Measurements from ENCODE around the gene SCPEP1.

SCPEP1 gene

DNA sequence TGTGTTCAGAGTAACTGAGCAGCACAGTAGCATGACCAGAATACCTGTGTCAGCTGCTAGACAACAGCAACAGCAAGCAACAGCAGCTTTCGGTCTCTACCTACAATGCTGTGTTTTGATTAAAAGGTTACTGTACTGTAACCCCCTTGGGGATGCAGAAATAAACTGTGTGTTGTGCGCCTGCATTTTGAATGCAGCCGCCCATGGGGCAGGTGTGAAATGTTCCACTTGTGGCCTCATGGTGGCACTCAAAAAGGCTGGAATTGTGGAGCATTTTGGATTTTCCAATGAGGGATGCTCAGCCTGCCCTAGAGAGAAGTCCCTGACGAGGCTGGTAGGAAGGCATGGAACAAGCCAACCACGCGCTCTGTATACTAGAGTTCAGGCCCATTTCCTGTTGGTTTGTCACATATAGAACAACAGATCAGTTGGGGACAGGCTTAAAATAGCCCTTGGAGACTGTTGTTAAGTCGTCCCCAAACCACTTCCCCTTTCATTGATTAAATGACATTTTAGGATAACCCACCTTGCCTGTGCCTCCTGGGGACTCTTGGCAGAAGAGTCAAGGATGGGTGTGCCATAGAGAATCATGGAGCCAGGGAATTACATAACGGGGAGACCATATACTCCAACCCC, 27.1 kb downstream of the SCPEP1 start:
- DNase-seq = no peak

- DNase-seq = no peak
Observed at GRCh38 chr17:57006040-57006439, 28.1 kb downstream of the SCPEP1 start.

- DNase-seq = no peak
Observed at GRCh38 chr17:57008958-57009357, 31.0 kb downstream of the SCPEP1 start.

DNA sequence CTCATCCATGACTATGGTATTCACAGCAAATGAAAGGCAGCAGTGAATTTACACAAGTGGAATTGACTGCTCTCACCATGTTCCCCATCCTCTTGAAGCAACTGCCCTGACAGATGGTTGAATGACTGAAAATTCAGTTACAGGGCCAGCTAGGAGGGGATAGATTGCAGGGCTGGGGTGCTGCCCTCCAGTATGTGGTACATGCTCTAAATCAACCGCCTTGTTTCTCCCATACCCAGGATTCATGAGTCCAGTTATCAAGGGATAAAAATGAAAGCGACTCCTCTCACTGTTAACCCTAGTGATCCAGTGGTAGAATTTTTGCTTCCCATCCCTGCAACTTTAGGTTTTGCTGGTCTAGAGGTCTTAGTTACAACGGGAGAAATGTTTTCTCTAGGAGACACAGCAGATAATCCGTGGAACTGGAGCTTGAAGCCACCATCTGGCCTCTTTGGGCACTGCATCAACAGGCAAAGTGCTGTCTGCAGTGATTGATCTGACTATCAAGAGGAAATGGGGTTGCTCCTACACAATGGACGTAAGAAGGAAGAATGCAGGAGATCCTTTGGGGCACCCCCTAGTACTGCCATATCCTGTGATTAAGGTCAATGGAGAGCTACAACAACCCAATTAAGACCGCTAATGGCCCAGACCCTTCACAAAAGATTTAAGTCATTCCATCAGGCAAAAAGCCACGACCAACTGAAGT, 32.0 kb downstream of the SCPEP1 start:
- peak; percentile 1 to 21 for DNase-seq

- DNase-seq = no peak
Observed at GRCh38 chr17:57010487-57010886, 32.6 kb downstream of the SCPEP1 start.

- DNase-seq = no peak
Observed at GRCh38 chr17:57011491-57012015, 33.6 kb downstream of the SCPEP1 start.

DNA sequence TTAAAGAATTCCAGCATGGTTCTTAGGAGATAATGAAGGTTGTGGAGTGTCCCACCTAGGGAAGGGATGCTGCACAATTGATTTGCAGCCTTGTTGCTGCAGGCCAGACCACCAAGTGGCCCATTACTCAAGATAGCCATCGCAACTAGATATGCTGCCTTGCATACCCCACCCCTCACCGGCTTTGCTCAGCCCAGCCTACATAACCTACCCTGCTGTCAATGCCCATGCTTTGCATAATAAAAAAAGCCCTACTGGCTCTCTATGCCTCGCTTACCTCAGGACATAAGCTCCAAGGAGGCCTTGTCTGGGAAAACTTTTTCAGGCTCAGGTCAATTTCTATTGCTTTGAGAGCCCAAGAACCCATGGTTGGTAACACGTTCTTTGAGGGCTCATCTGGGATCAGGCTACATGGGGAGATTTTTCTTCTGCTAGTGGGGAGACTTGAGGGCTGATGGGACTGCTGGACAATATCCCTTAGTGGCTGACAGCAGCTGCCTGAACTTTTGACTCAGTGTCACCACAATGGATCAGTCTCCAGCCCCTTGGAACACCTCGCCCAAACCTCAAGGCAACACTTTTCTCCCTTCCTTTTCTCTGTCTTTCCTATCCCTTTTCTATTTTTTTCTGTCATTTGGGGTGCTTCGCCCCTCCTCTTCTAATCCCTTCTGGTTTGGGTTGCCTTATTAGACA, 38.3 kb downstream of the SCPEP1 start:
- DNase-seq = no peak

DNA sequence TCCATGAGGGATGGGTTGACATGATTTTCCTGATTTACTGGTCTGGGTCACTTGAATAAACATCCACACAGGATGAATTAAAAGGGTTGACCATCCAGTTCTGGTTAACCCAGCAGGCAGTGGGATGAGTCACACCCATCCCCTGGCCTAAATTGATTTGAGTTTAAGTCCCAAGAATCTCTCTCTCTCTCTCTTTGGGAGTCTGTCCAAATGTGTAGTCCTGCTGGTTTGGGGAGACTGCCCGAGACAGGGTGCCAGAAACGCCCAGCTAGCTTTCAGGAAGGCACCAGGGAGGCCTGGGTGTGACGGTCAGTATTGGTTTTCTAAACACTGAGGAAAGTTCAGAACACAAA, 38.8 kb downstream of the SCPEP1 start:
- DNase-seq = no peak

GRCh38 chr17:57017625-57018024, 39.7 kb downstream of the SCPEP1 start:
- DNase-seq = no peak

DNA sequence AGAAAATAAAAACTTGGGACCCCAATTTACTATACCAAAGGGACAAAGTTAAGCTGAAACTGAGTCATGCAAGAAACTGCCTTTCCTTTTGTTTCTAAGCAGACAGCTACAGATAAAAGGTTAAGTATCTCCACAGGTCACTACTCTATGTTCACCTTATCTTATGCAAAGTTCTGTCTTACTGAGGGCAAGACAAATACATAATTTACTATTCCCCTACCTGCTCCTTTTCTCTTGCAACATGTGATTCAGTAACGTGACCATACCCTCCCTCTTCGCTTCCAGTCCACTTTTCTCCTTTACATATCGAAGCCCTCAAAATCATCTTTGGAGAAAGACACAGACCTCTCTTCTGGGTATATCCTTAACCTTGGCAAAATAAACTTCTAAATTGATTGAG, 42.3 kb downstream of the SCPEP1 start:
- DNase-seq = no peak

- DNase-seq = no peak
Observed at GRCh38 chr17:57021226-57021940, 43.5 kb downstream of the SCPEP1 start.

DNA sequence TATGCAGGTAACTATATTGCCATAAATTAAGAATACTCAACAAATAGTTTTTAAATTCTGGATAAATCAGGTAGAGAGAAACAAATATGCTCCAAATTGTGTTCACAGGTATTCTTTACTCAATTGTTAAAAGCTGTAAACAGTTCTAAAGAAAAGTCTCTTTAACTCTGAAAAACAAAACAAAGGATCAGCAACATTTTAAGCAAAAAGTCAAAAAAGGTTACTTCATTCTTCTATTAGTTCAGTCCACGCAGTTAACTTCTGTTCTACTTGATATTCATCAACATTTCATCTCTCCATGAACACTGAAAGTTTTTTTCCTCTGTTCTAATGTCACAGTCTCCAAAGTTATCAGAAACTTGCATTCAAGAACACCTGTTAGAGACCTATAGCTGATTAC, 47.9 kb downstream of the SCPEP1 start:
- no peak for DNase-seq

DNA sequence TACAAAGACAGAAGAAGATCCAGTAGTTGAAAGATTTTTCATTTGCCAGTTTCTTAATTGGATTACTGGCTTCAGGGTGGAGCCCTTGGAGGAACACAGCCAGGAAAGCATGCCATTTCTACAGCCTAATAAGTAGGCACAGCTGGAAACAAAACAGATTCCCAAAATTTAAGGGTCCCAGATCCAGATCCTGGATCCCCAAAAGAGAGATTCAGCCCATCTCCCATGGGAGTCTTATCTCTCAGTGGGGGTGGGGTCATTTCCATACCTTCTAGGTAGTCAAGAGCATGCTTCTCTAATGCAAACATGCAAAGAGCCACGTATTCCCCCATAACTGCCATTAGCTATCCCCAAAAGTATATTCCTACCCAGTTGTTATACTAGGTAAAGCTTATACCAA, 49.9 kb downstream of the SCPEP1 start:
- DNase-seq = no peak

DNA sequence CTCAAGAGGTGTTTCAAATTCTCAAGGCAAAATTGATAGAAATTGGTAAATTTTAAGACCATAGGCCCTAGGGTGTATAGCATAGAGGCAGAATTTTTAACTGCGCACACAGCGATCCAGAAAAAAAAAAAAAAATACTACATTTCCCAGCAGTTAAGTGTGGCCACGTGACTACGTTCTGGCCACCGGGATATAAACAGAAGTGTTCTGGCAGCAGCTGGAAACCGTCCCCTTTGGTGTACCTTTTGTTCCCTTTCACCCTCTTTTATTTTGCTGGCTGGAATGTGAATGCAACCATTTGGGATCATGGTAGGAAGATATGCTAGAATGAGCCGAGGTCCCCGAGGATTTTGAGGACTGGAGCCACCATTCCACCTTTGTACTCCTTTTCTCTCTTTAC, 54.4 kb downstream of the SCPEP1 start:
- DNase-seq = no peak

DNA sequence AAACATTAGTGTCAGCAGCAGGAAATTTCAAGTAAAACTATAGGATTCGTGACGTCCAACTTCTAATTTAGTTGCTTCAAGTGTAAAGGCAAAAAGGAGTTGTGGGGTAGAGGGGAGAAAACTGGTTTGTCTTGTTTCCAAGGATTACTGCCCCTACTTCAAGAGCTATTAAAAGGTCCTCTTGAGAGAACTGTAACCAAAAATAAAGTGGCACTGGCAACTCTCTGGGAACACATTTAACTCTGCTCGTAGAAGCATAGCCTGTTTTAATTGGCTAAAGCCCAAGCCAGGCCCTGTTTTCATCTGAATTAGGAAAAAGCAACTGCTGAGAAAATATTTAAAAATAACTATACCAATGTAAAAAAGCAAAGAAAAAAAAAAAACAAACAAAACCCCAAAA, 55.4 kb downstream of the SCPEP1 start:
- no peak for DNase-seq

DNA sequence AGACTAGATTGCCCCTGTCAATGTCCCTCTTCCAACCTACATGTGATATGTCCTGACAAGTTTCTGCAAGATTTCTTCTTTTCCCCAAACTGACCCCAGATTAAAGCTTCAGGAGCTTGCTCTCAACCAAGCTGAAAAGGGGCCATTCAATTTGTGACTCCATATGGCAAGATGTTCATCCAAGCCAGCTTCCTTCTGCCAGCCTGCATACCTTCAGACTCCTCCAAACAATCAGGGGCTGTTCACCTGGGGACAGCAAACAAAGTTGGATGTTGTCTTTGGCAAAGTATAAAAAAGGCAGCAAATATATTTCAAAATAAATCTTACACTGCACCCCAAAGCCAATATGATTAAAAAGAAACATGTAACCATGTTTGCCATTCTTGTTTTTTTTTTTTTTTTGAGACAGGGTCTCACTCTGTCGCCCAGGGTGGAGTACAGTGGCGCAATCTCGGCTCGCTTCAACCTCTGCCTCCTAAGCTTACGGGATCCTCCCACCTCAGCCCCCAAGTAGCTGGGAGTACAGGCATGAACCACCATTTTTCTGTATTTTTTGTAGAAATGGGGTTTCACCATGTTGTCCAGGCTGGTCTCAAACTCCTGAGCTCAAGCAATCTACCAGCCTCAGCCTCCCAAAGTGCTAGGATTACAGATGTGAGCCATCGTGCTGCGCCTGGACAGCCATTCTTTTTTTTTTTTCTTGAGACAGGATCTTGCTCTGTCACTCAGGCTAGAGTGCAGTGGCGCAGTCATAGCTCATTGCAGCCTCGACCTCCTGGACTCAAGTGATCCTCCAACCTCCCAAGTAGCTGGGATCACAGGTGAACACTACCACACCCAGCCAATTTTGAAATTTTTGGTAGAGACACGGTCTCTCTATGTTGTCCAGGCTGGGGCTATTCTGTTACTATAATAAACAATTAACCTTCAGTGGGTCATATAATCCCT, 57.1 kb downstream of the SCPEP1 start:
- DNase-seq = no peak

DNA sequence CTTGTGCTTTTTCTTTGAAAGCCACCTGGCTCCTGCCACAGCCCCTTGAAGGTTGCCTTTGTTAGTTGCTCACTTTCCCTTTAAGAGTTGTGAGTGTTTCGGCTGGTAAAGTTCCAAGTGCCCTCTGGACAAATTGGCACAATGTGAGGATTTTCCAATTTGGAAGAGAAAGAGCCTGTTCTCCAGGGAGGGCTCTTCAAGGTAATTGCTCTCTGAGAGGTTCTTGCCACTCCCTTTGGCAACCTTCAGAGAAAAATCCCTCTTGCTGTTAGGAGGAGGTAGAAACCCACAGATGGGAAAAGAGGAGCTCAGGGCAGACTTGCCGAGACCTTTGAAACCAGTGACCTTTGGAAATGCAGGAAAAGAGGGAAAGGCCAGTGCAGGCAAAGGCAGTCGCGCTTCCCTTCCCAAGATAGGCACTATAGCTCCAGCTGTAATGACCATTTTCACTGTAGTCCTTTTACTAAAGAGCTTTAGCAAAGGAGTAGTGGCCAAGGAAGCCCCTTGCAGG, 58.1 kb downstream of the SCPEP1 start:
- DNase-seq = no peak

DNA sequence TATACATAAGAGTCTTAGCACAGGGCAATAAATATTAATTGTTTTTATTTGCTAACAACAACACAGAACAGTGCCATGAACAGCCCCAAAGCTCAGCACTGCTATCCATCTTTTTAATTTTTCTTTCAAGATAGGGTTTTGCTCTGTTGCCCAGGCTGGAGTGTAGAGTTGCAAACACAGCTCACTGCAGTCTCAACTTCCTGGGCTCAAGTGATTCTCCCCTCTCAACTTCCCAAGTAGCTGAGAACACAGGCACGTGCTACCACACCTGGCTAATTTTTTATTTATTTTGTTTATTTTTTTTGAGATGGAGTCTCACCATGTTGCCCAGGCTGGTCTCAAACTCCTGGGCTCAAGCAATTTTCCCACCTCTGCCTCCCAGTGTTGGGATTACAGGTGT, 59.5 kb downstream of the SCPEP1 start:
- DNase-seq = no peak

DNA sequence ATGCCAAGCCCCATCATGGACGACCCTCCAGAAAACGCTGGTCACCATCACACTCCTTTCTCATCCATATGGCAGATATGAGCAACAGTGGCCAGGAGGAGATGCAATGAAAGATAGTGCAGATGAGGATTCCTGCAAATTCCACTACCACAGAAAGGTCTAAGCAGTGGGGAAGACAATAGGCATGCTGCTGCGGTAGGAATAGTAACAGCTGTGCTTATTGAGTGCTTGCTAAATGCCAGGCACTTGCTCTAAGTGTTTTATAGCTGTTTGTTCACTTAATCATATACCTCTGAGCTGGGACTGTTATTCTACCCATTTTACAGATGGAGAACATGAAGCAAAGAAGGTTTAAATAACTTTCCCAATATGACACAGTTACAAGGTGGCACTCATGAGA, 60.6 kb downstream of the SCPEP1 start:
- no peak for DNase-seq

GRCh38 chr17:57040571-57040970, 62.6 kb downstream of the SCPEP1 start:
- DNase-seq = no peak

- no peak for DNase-seq
Observed at GRCh38 chr17:57043276-57043675, 65.3 kb downstream of the SCPEP1 start.

Measured in SW 1271 (cell line).